ENCODE data around the gene LIX1L.

DNA sequence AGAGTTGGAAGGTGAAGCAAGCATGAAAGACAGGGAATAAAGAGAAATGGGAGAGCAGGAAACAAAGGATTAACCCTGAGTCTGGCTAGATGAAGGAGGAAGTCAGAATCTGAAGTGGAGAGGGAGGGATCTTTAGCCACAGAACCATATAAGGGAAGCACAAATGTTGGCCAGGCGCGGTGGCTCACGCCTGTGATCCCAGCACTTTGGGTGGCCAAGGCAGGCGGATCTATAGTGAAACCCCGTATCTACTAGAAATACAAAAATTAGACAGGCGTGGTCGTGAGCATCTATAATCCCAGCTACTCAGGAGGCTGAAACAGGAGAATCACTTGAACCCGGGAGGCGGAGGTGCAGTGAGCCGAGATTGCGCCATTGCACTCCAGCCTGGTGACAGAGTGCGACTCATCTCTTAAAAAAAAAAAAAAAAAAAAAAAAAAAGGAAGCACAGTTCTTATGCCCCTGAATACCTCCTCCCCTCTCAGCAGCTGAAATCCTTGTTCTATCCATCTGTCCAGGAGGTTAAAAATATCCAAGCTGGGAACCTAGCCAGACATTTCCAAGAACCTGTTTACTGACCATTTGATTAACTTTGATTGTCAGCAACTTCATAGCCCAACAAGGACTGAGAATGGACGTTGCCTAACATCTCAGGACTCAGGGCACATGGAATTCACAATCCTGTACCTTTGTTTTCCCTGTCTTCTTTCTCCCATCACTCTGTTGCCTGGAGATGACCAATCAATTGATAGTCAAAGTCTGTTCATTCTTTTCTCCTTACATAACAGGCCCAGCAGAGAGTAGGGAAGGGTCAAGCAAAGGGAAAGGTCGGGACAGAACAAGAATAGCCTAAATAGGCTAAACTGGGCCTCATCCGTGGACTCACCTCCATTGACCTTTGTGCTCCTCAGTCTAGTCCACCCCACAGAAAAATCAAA is 28.0 kb upstream of the LIX1L start:
- TF ChIP-seq, protein P1, sequence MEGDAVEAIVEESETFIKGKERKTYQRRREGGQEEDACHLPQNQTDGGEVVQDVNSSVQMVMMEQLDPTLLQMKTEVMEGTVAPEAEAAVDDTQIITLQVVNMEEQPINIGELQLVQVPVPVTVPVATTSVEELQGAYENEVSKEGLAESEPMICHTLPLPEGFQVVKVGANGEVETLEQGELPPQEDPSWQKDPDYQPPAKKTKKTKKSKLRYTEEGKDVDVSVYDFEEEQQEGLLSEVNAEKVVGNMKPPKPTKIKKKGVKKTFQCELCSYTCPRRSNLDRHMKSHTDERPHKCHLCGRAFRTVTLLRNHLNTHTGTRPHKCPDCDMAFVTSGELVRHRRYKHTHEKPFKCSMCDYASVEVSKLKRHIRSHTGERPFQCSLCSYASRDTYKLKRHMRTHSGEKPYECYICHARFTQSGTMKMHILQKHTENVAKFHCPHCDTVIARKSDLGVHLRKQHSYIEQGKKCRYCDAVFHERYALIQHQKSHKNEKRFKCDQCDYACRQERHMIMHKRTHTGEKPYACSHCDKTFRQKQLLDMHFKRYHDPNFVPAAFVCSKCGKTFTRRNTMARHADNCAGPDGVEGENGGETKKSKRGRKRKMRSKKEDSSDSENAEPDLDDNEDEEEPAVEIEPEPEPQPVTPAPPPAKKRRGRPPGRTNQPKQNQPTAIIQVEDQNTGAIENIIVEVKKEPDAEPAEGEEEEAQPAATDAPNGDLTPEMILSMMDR (IDR thresholded peaks at IDR 0.05; ENCODE audit: low read length) = no peak
- no peak for TF ChIP-seq EZH2 (optimal IDR thresholded peaks at IDR 0.05; ENCODE audit: low read depth, low read length)

Measured in MM.1S (cell line).